Transverse colon (tissue), 4 donors: ENCODE data around the gene NOP53. TPM values are rescaled to one million over a fixed set of nuclear protein-coding genes. Genes with fewer than 3 reads are reported as not detected.
A peak's percentile ranks its signal among the peaks of the same experiment; 100 is the strongest.
"Not testable (repeated sequence)": the region's sequence is repeated elsewhere in the genome, so short reads cannot be mapped to it uniquely, and the experiment has no call there.

ENCODE experiments used
- DNase-seq: peaks from one replicate; pipeline ENCODE4 v3.0.0-alpha.2; 2019
- H3K27ac ChIP-seq, 4 donors: fragments of 200-600 bp; sonication (generic); 2 replicates each; pipeline ENCODE4 v1.5.1; 2016 to 2018; ENCODE audit warnings: inconsistent platforms in 4 of 4
- H3K27me3 ChIP-seq: fragments of 200-600 bp; sonication (generic); 2 replicates; pipeline ENCODE4 v1.5.1; 2017; ENCODE audit warnings: inconsistent platforms
- H3K36me3 ChIP-seq, 4 donors: fragments of 200-600 bp; sonication (generic); 2 replicates each; pipeline ENCODE4 v1.5.1; 2017 to 2019; ENCODE audit warnings: inconsistent platforms in 4 of 4
- H3K4me1 ChIP-seq, 4 donors: fragments of 200-600 bp; sonication (generic); 2 replicates each; pipeline ENCODE4 v1.5.1; 2017 to 2020; ENCODE audit warnings: inconsistent platforms in 4 of 4
- H3K4me3 ChIP-seq, 4 donors: fragments of 200-600 bp; sonication (generic); 1 replicate in 1 of 4; 2 replicates in 3 of 4; pipeline versions ENCODE4 v1.5.1 to v1.6.1; 2017 to 2019; ENCODE audit warnings: inconsistent platforms in 4 of 4
- H3K9me3 ChIP-seq, 2 donors: fragments of 200-600 bp; sonication (generic); 2 replicates each; pipeline ENCODE4 v1.5.1; 2017 to 2019; ENCODE audit warnings: inconsistent platforms in 2 of 2
- CTCF ChIP-seq, 5 experiments: fragments of 200-600 bp in 3 of 5; fragments of 450-650 bp in 2 of 5; sonication (generic) in 3 of 5; IDR thresholded peaks; 1 replicate in 2 of 5; 2 replicates in 3 of 5; pipeline ENCODE4 v1.5.1; 2016 to 2017; ENCODE audit warnings: antibody characterized with exemption in 5 of 5, inconsistent platforms in 3 of 5, mild to moderate bottlenecking in 2 of 5, moderate library complexity in 1 of 5
- EP300 ChIP-seq: sonication (generic); formaldehyde crosslinking; IDR thresholded peaks from one replicate; pipeline ENCODE4 v1.6.1; 2017; ENCODE audit warnings: antibody characterized with exemption, low read depth
- POLR2A ChIP-seq: fragments of 450-650 bp; IDR thresholded peaks from one replicate; pipeline ENCODE4 v1.6.1; 2016; ENCODE audit warnings: antibody characterized with exemption, mild to moderate bottlenecking, moderate library complexity
- POLR2AphosphoS5 ChIP-seq, 3 donors: sonication (generic); formaldehyde crosslinking; IDR thresholded peaks; one replicate each; pipeline ENCODE4 v1.6.1; 2016; ENCODE audit warnings: antibody characterized with exemption in 3 of 3
- WGBS, 2 donors: methylation state at CpG; one replicate each; pipeline ENCODE4 v1.1.5; 2018; ENCODE audit warnings: low coverage in 1 of 2; 5-methylcytosine and 5-hydroxymethylcytosine counted together
- in situ Hi-C, 4 donors: fragments of 200-750 bp; cut with MboI; loops; one replicate each; pipeline versions ENCODE4 v1.15.0 to v1.15.1; 2017; ENCODE audit warnings: low sequenced_read_pairs in 3 of 4, low pct_ligation_motif_present in 1 of 4, low pct_unique_long_range_greater_than_20kb in 1 of 4
- intact Hi-C: fragments of 100-400 bp; cut with DNase I; formaldehyde crosslinking; loops from one replicate; pipeline ENCODE4 v1.15.1; 2023; ENCODE audit warnings: low total_unique reads
- total RNA-seq, 4 donors: library from RNA; depleted of rRNA; stranded (reverse); fragments of >200 nt; gene quantifications; one replicate each; pipeline ENCODE4 v1.1.0, GENCODE V29; 2016

The NOP53 gene
- total RNA-seq, 4 donors from 2014 or later = 239 to 490 (median 364) TPM

DNA sequence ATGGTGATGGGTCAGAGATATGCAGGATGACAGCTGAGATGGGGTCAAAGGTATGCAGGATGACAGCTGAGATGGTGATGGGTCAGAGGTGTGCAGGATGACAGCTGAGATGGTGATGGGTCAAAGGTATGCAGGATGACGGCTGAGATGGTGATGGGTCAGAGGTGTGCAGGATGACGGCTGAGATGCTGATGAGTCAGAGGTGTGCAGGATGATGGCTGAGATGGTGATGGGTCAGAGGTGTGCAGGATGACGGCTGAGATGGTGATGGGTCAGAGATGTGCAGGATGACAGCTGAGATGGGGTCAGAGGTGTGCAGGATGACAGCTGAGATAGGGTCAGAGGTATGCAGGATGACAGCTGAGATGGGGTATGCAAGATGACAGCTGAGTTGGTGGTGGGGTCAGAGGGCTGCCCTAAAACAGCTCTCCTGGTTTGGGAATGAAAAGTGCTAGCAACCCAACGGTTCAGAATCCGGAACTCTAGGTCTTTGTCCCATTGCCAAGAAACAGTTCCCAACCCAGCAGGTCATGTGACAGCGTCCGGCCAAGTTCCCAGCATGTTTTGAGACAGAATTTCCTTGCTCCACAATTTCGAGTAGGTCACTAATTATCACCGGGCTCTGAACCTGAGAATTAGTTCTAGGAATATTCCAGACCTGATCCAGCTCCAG is 36.4 kb downstream of the NOP53 start:
- intact Hi-C loops = loop anchor here (10.0 kb wide), 1 partner anchor 267 kb away; the partner anchor contains the start of gene NAPA
- Histone ChIP-seq H3K27ac (peak overlapping the region; percentile 37 to 99 (median 74)), H3K4me3 (no peak overlapping the region), H3K27me3 (no peaks in the 10 kb centered on the region), H3K9me3 (no peaks in the 10 kb centered on the region), H3K4me1 (peaks cover 14 to 50% (median 40%) of the 10 kb centered on the region in 4 donors), H3K36me3 (peaks cover 0 to 35% (median 9%) of the 10 kb centered on the region in 4 donors)
- 38 to 61% methylated on average over 3 to 9 of the region's 9 CpGs for WGBS, 2 donors
- in situ Hi-C loops = no loop called here
- DNase-seq = no peak
- TF ChIP-seq POLR2A = no peak
- no peak for TF ChIP-seq POLR2AphosphoS5 (IDR thresholded peaks at IDR 0.05)
- no peak for TF ChIP-seq EP300
- no peak for TF ChIP-seq CTCF (IDR thresholded peaks at IDR 0.05)

GRCh38 chr19:47786566-47786965 is 41.2 kb downstream of the NOP53 start:
- no peak for TF ChIP-seq POLR2A
- no peak for TF ChIP-seq POLR2AphosphoS5 (IDR thresholded peaks at IDR 0.05)
- no peak for TF ChIP-seq EP300
- TF ChIP-seq CTCF (IDR thresholded peaks at IDR 0.05) = no peak
- Histone ChIP-seq H3K9me3 (no peaks in the 10 kb centered on the region), H3K4me3 (no peak overlapping the region), H3K27me3 (no peaks in the 10 kb centered on the region), H3K27ac (no peak overlapping the region), H3K4me1 (peaks cover 2 to 14% (median 7%) of the 10 kb centered on the region in 4 donors), H3K36me3 (peaks cover 0 to 35% (median 9%) of the 10 kb centered on the region in 4 donors)
- in situ Hi-C loops = no loop called here
- intact Hi-C loops = loop anchor here (10.0 kb wide), 1 partner anchor 272 kb away; the partner anchor contains the start of gene NAPA
- no peak for DNase-seq
- whole genome bisulfite sequencing, 2 donors = 97% methylated on average over 7 of the region's 7 CpGs; no CpG with 5 or more reads in 1 of the 2 donors

- H3K4me3 ChIP-seq, H3K4me1 ChIP-seq, in situ Hi-C loops, H3K27ac ChIP-seq, DNase-seq, H3K9me3 ChIP-seq, H3K27me3 ChIP-seq: not testable (repeated sequence)
- H3K36me3 ChIP-seq = peaks cover 0 to 31% (median 9%) of the 10 kb centered on the region in 4 donors
- WGBS, 2 donors = 75 to 82% methylated on average over 7 to 10 of the region's 10 CpGs
- intact Hi-C loops = loop anchor here (10.0 kb wide), 1 partner anchor 273 kb away; the partner anchor contains the start of gene NAPA
Observed at GRCh38 chr19:47787307-47787706, 42.0 kb downstream of the NOP53 start.

DNA sequence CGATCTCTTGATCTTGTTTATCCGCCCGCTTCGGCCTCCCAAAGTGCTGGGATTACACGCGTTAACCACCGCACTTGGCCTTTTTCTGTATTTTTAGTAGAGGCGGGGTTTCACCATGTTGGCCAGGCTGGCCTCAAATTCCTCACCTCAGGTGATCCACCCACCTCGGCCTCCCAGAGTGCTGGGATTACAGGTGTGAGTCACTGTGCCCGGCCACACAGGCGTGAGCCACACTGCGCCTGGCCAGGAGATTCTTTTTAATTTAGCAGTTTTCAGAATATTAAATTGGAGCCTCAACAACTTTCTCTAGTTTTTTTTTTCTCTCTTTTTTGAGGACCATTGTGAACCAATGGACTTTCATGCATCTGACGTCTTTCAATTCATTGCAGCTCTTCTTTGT is 44.5 kb downstream of the NOP53 start:
- H3K27ac ChIP-seq, in situ Hi-C loops, H3K27me3 ChIP-seq, DNase-seq, H3K9me3 ChIP-seq, H3K36me3 ChIP-seq, H3K4me1 ChIP-seq, H3K4me3 ChIP-seq: not testable (repeated sequence)
- 95 to 100% methylated on average over 2 to 13 of the region's 13 CpGs for WGBS, 2 donors
- intact Hi-C loops = loop anchor here (10.0 kb wide), 1 partner anchor 275 kb away; the partner anchor contains the start of gene NAPA

GRCh38 chr19:47790398-47790814 is 45.1 kb downstream of the NOP53 start:
- Histone ChIP-seq H3K27ac (no peak overlapping the region), H3K9me3 (peaks cover 0 to 4% of the 10 kb centered on the region in 2 donors), H3K4me3 (no peak overlapping the region), H3K27me3 (no peaks in the 10 kb centered on the region), H3K36me3 (peaks cover 0 to 6% (median 3%) of the 10 kb centered on the region in 4 donors), H3K4me1 (peaks cover 0 to 2% (median 0%) of the 10 kb centered on the region in 4 donors)
- in situ Hi-C loops (no loop called here), intact Hi-C loops (no loop called here)
- WGBS, 2 donors = 14% methylated on average over 10 of the region's 10 CpGs; no CpG with 5 or more reads in 1 of the 2 donors
- peak; percentile 85 for DNase-seq
- TF ChIP-seq POLR2AphosphoS5 (IDR thresholded peaks at IDR 0.05) (no peak), POLR2A (no peak), CTCF (IDR thresholded peaks at IDR 0.05) (peak; percentile 69 to 90 (median 85))
